Smooth muscle cell (in vitro differentiated cells): ENCODE measurements around the gene RCSD1. TPM values are rescaled to one million over a fixed set of nuclear protein-coding genes. Genes with fewer than 3 reads are reported as not detected.
A peak's percentile ranks its signal among the peaks of the same experiment; 100 is the strongest.

ENCODE experiments used
- DNase-seq: peaks from one replicate; lab custom pipeline; 2025; ENCODE audit not compliant: unreplicated experiment; lab: John Stamatoyannopoulos, UW
- H2AFZ ChIP-seq: fragments of 200-600 bp; sonication (generic); 2 replicates; pipeline ENCODE4 v1.6.0; 2016; ENCODE audit warnings: antibody characterized with exemption, low read depth, mild to moderate bottlenecking
- H3F3A ChIP-seq: fragments of 200-600 bp; sonication (generic); 2 replicates; pipeline ENCODE4 v1.6.0; 2017; ENCODE audit warnings: antibody characterized with exemption, low read depth
- H3K27ac ChIP-seq: fragments of 200-600 bp; sonication (generic); 2 replicates; pipeline ENCODE4 v1.5.1; 2016; ENCODE audit warnings: low read depth, mild to moderate bottlenecking
- H3K27me3 ChIP-seq: fragments of 200-600 bp; sonication (generic); 2 replicates; pipeline ENCODE4 v1.6.1; 2016; ENCODE audit warnings: low read depth, mild to moderate bottlenecking
- H3K36me3 ChIP-seq: fragments of 200-600 bp; sonication (generic); 2 replicates; pipeline ENCODE4 v1.5.1; 2016; ENCODE audit warnings: low read depth
- H3K4me1 ChIP-seq: fragments of 200-600 bp; sonication (generic); 2 replicates; pipeline ENCODE4 v1.5.1; 2016; ENCODE audit warnings: low read depth
- H3K4me2 ChIP-seq: fragments of 200-600 bp; sonication (generic); 2 replicates; pipeline ENCODE4 v1.6.0; 2016; ENCODE audit warnings: mild to moderate bottlenecking
- H3K4me3 ChIP-seq: fragments of 200-600 bp; sonication (generic); 2 replicates; pipeline ENCODE4 v1.5.1; 2016; ENCODE audit warnings: mild to moderate bottlenecking
- H3K79me2 ChIP-seq: fragments of 200-600 bp; sonication (generic); 2 replicates; pipeline ENCODE4 v1.6.0; 2016; ENCODE audit warnings: low read depth, mild to moderate bottlenecking
- H3K9ac ChIP-seq: fragments of 200-600 bp; sonication (generic); 2 replicates; pipeline ENCODE4 v1.6.0; 2016; ENCODE audit warnings: low read depth
- H3K9me3 ChIP-seq: fragments of 200-600 bp; sonication (generic); replicated peaks from 2 replicates; pipeline ENCODE4 v1.5.1; 2016; ENCODE audit warnings: low read depth
- H4K20me1 ChIP-seq: fragments of 200-600 bp; sonication (generic); 2 replicates; pipeline ENCODE4 v1.6.0; 2016; ENCODE audit warnings: low read depth
- WGBS: methylation state at CpG from one replicate; pipeline ENCODE4 v1.1.7; 2016; ENCODE audit warnings: low lambda C conversion rate; 5-methylcytosine and 5-hydroxymethylcytosine counted together
- polyA plus RNA-seq: library from polyadenylated mRNA; unstranded; fragments of >200 nt; fragmentation: Nextera tagmentation; extraction: Ambion mirVana; gene quantifications from 2 replicates; pipeline ENCODE4 v1.2.1, GENCODE V29; 2016
- total RNA-seq: library from RNA; depleted of rRNA; stranded (reverse); fragments of >200 nt; gene quantifications from 2 replicates; pipeline ENCODE4 v1.2.3, GENCODE V29; 2014
- TF ChIP-seq, protein P1 (sequence below): fragments of 200-600 bp; sonication (generic); IDR thresholded peaks from 2 replicates; pipeline ENCODE4 v1.5.1; 2017; ENCODE audit warnings: borderline replicate concordance, mild to moderate bottlenecking, antibody characterized with exemption; ENCODE audit not compliant: insufficient read depth, poor library complexity, severe bottlenecking

The RCSD1 gene
- total and polyA plus RNA-seq, 2 experiments from 2014 or later: 0.40 TPM; not detected in 1

GRCh38 chr1:167685844-167686243 lies 55.8 kb downstream of the RCSD1 start:
- Histone ChIP-seq H3F3A (no peaks in the 10 kb centered on the region), H3K27me3 (no peaks in the 10 kb centered on the region), H3K4me1 (peaks cover 10% of the 10 kb centered on the region), H4K20me1 (no peaks in the 10 kb centered on the region), H2AFZ (no peak overlapping the region), H3K4me3 (no peak overlapping the region), H3K27ac (no peak overlapping the region), H3K9me3 (no peaks in the 10 kb centered on the region), H3K4me2 (no peak overlapping the region), H3K9ac (no peak overlapping the region), H3K79me2 (no peaks in the 10 kb centered on the region), H3K36me3 (no peaks in the 10 kb centered on the region)
- WGBS: 79% methylated on average over 5 of the region's 5 CpGs
- DNase-seq: no peak
- TF ChIP-seq, protein P1, sequence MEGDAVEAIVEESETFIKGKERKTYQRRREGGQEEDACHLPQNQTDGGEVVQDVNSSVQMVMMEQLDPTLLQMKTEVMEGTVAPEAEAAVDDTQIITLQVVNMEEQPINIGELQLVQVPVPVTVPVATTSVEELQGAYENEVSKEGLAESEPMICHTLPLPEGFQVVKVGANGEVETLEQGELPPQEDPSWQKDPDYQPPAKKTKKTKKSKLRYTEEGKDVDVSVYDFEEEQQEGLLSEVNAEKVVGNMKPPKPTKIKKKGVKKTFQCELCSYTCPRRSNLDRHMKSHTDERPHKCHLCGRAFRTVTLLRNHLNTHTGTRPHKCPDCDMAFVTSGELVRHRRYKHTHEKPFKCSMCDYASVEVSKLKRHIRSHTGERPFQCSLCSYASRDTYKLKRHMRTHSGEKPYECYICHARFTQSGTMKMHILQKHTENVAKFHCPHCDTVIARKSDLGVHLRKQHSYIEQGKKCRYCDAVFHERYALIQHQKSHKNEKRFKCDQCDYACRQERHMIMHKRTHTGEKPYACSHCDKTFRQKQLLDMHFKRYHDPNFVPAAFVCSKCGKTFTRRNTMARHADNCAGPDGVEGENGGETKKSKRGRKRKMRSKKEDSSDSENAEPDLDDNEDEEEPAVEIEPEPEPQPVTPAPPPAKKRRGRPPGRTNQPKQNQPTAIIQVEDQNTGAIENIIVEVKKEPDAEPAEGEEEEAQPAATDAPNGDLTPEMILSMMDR: no peak

- H3K9ac ChIP-seq: no peak overlapping the region
- no peak overlapping the region for H2AFZ ChIP-seq
- H3K4me1 ChIP-seq: peaks cover 10% of the 10 kb centered on the region
- no peaks in the 10 kb centered on the region for H3K27me3 ChIP-seq
- DNase-seq: peak; percentile 29
- no peak overlapping the region for H3K27ac ChIP-seq
- H3K79me2 ChIP-seq: no peaks in the 10 kb centered on the region
- no peak overlapping the region for H3K4me3 ChIP-seq
- no peaks in the 10 kb centered on the region for H3F3A ChIP-seq
- 25% methylated on average over 7 of the region's 7 CpGs for WGBS
- H4K20me1 ChIP-seq: no peaks in the 10 kb centered on the region
- no peaks in the 10 kb centered on the region for H3K36me3 ChIP-seq
- TF ChIP-seq, protein P1: peak; percentile 98
- no peak overlapping the region for H3K4me2 ChIP-seq
- no peaks in the 10 kb centered on the region for H3K9me3 ChIP-seq
Observed at GRCh38 chr1:167687919-167688519, 58.0 kb downstream of the RCSD1 start.

- DNase-seq: no peak
- no peak overlapping the region for H3K4me2 ChIP-seq
- H3K27me3 ChIP-seq: no peaks in the 10 kb centered on the region
- H3K4me1 ChIP-seq: no peaks in the 10 kb centered on the region
- TF ChIP-seq, protein P1: no peak
- H3K9ac ChIP-seq: no peak overlapping the region
- H3K4me3 ChIP-seq: no peak overlapping the region
- no peak overlapping the region for H2AFZ ChIP-seq
- 70% methylated on average over 5 of the region's 5 CpGs for WGBS
- no peaks in the 10 kb centered on the region for H3K36me3 ChIP-seq
- H3K27ac ChIP-seq: no peak overlapping the region
- no peaks in the 10 kb centered on the region for H3K79me2 ChIP-seq
- H4K20me1 ChIP-seq: no peaks in the 10 kb centered on the region
- no peaks in the 10 kb centered on the region for H3F3A ChIP-seq
- H3K9me3 ChIP-seq: no peaks in the 10 kb centered on the region
Observed at GRCh38 chr1:167689567-167689920, 59.5 kb downstream of the RCSD1 start.

DNA sequence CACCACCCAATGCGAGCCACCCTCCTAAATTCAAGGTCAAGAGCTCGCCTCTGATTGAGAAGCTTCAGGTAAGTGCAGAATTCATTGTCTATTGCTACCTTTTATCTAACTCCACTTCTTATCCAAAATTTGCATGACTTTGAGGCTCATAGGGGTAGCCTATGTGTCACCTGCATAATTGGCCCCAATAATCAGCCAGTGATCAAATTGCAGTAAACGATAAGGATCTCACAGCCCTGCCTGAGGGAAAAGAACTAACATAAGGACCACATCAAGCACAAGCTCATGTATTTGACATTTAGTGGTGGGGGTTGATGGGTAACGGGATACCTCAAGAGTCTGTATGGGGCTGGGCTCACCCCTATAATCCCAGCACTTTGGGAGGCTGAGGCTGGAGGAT lies 60.0 kb downstream of the RCSD1 start:
- Histone ChIP-seq H2AFZ (no peak overlapping the region), H3K9ac (no peak overlapping the region), H3K79me2 (no peaks in the 10 kb centered on the region), H3K36me3 (no peaks in the 10 kb centered on the region), H3K27me3 (no peaks in the 10 kb centered on the region), H4K20me1 (no peaks in the 10 kb centered on the region), H3F3A (no peaks in the 10 kb centered on the region), H3K27ac (no peak overlapping the region), H3K4me3 (no peak overlapping the region), H3K4me1 (no peaks in the 10 kb centered on the region), H3K9me3 (no peaks in the 10 kb centered on the region), H3K4me2 (no peak overlapping the region)
- WGBS: 82% methylated on average over 4 of the region's 4 CpGs
- TF ChIP-seq, protein P1: no peak
- DNase-seq: no peak
